IMR-90 (cell line): Measurements from ENCODE around the gene CES4A. TPM values are rescaled to one million over a fixed set of nuclear protein-coding genes. Genes with fewer than 3 reads are reported as not detected.

Experiments
- ATAC-seq: fragments of 200-7000 bp; cut with Tn5 transposase; 2 replicates; pipeline ENCODE4 v1.9.1; 2020; ENCODE audit warnings: low read depth, mild to moderate bottlenecking, moderate library complexity
- BruUV-seq: library from RNA; stranded (reverse); fragments of 400-500 nt; replicated peaks from 2 replicates; lab custom pipeline; 2021; lab: Mats Ljungman, UMichigan
- CTCF ChIA-PET: fragments of 300-600 bp; formaldehyde crosslinking; extraction: SDS; loops from one replicate; lab custom pipeline; 2021; ENCODE audit warnings: antibody characterized with exemption; lab: Yijun Ruan, JAX
- POLR2A ChIA-PET: fragments of 300-600 bp; sonication (Branson Sonifier 250); formaldehyde crosslinking; loops from one replicate; lab custom pipeline; 2022; ENCODE audit warnings: antibody characterized with exemption; ENCODE audit not compliant: unreplicated experiment; lab: Charles Lee
- DNase-seq: peaks from one replicate; pipeline ENCODE4 v3.0.0; 2013
- H2AFZ ChIP-seq: replicated peaks from 2 replicates; pipeline ENCODE3; 2013; ENCODE audit warnings: low read length, mild to moderate bottlenecking; ENCODE audit not compliant: poor library complexity
- H2AK5ac ChIP-seq: 2 replicates; pipeline ENCODE4 v1.6.1; 2013; ENCODE audit warnings: low read depth, low read length, inconsistent platforms
- H2AK9ac ChIP-seq: replicated peaks from 2 replicates; pipeline ENCODE3; 2013; ENCODE audit warnings: mild to moderate bottlenecking, low read depth, low read length, moderate library complexity; ENCODE audit not compliant: poor library complexity
- H2BK120ac ChIP-seq: 2 replicates; pipeline ENCODE4 v1.6.1; 2013; ENCODE audit warnings: low read depth, low read length, inconsistent platforms
- H2BK15ac ChIP-seq: 3 replicates; pipeline ENCODE4 v1.6.1; 2013; ENCODE audit warnings: low read depth, low read length, inconsistent platforms
- H2BK20ac ChIP-seq: 2 replicates; pipeline ENCODE4 v1.6.1; 2013; ENCODE audit warnings: low read depth, mild to moderate bottlenecking, inconsistent platforms, low read length, moderate library complexity
- H2BK5ac ChIP-seq: 2 replicates; pipeline ENCODE4 v1.6.1; 2013; ENCODE audit warnings: mild to moderate bottlenecking, low read depth, low read length, inconsistent platforms; ENCODE audit not compliant: poor library complexity, severe bottlenecking
- H3K14ac ChIP-seq: replicated peaks from 2 replicates; pipeline ENCODE4 v1.6.1; 2013; ENCODE audit warnings: low read depth, low read length, inconsistent platforms
- H3K18ac ChIP-seq: 2 replicates; pipeline ENCODE4 v1.6.1; 2013; ENCODE audit warnings: low read depth, low read length, control low read depth
- H3K23ac ChIP-seq: 2 replicates; pipeline ENCODE4 v1.6.1; 2013; ENCODE audit warnings: low read depth, low read length, inconsistent platforms
- H3K27ac ChIP-seq: 2 replicates; pipeline ENCODE4 v1.5.1; 2013; ENCODE audit warnings: mild to moderate bottlenecking, control low read depth, low read length; ENCODE audit not compliant: insufficient read depth
- H3K27me3 ChIP-seq: 2 replicates; pipeline ENCODE4 v1.6.1; 2013; ENCODE audit warnings: low read length; ENCODE audit not compliant: control insufficient read depth, insufficient read depth
- H3K36me3 ChIP-seq: 2 replicates; pipeline ENCODE4 v1.6.1; 2013; ENCODE audit warnings: low read length, mixed read lengths; ENCODE audit not compliant: control insufficient read depth, insufficient read depth
- H3K4ac ChIP-seq: 2 replicates; pipeline ENCODE4 v1.6.1; 2013; ENCODE audit warnings: low read depth, low read length, inconsistent platforms
- H3K4me1 ChIP-seq: 2 replicates; pipeline ENCODE4 v1.6.1; 2013; ENCODE audit warnings: low read length, mixed read lengths; ENCODE audit not compliant: control insufficient read depth, insufficient read depth
- H3K4me2 ChIP-seq: 2 replicates; pipeline ENCODE4 v1.6.1; 2013; ENCODE audit warnings: low read depth, mild to moderate bottlenecking, control low read depth, low read length, moderate library complexity
- H3K4me3 ChIP-seq: 2 replicates; pipeline ENCODE4 v1.5.1; 2013; ENCODE audit warnings: low read depth, mild to moderate bottlenecking, control low read depth, low read length, moderate library complexity; ENCODE audit not compliant: insufficient read depth
- H3K56ac ChIP-seq: 2 replicates; pipeline ENCODE4 v1.6.1; 2013; ENCODE audit warnings: low read length, inconsistent platforms; ENCODE audit not compliant: insufficient read depth; ENCODE audit errors: extremely low read depth
- H3K79me1 ChIP-seq, 2 experiments: 2 replicates each; pipeline ENCODE4 v1.6.1; 2013; ENCODE audit warnings: low read length in 2 of 2, inconsistent platforms in 1 of 2, low read depth in 1 of 2
- H3K9ac ChIP-seq: 2 replicates; pipeline ENCODE4 v1.6.1; 2013; ENCODE audit warnings: low read depth, low read length, control low read depth
- H3K9me1 ChIP-seq: 2 replicates; pipeline ENCODE4 v1.6.1; 2013; ENCODE audit warnings: low read length, inconsistent platforms; ENCODE audit not compliant: insufficient read depth
- H3K9me3 ChIP-seq: 2 replicates; pipeline ENCODE4 v1.6.1; 2013; ENCODE audit warnings: low read length; ENCODE audit not compliant: control insufficient read depth, insufficient read depth
- H4K20me1 ChIP-seq: 2 replicates; pipeline ENCODE4 v1.6.1; 2013; ENCODE audit warnings: low read length, inconsistent platforms; ENCODE audit not compliant: insufficient read depth
- H4K5ac ChIP-seq: 2 replicates; pipeline ENCODE4 v1.6.1; 2013; ENCODE audit warnings: mild to moderate bottlenecking, low read depth, low read length, control low read depth
- H4K8ac ChIP-seq, 2 experiments: 2 replicates each; pipeline ENCODE4 v1.6.1; 2013; ENCODE audit warnings: low read depth in 2 of 2, low read length in 2 of 2, control low read depth in 1 of 2, inconsistent platforms in 1 of 2
- H4K91ac ChIP-seq: 2 replicates; pipeline ENCODE4 v1.6.1; 2013; ENCODE audit warnings: low read depth, low read length, inconsistent platforms; ENCODE audit not compliant: insufficient read depth
- CHD1 ChIP-seq: IDR thresholded peaks from 2 replicates; pipeline ENCODE4 v1.6.1; 2012; ENCODE audit warnings: low read depth, low read length, improper control_type of control experiment
- ELK1 ChIP-seq: fragments of 150-350 bp; IDR thresholded peaks from 2 replicates; pipeline ENCODE4 v1.6.1; 2016; ENCODE audit warnings: low read depth, mild to moderate bottlenecking, low read length, moderate library complexity, borderline replicate concordance
- MAZ ChIP-seq: IDR thresholded peaks from 2 replicates; pipeline ENCODE4 v1.6.1; 2012; ENCODE audit warnings: low read depth, mild to moderate bottlenecking, low read length, improper control_type of control experiment, moderate library complexity, borderline replicate concordance
- NFE2L2 ChIP-seq: fragments of 150-350 bp; IDR thresholded peaks from 2 replicates; pipeline ENCODE4 v1.6.1; 2016; ENCODE audit warnings: low read depth, mild to moderate bottlenecking, low read length
- SMC3 ChIP-seq: fragments of 150-350 bp; IDR thresholded peaks from 2 replicates; pipeline ENCODE4 v1.6.1; 2016; ENCODE audit warnings: low read depth, mild to moderate bottlenecking, antibody characterized with exemption, low read length, moderate library complexity
- WGBS, 2 experiments: methylation state at CpG; one replicate each; pipeline versions ENCODE4 v1.1.5 to v1.1.7; 2013; ENCODE audit warnings: missing lambda C conversion rate in 2 of 2; ENCODE audit not compliant: insufficient read length in 1 of 2; ENCODE audit errors: extremely low coverage in 2 of 2; 5-methylcytosine and 5-hydroxymethylcytosine counted together
- dilution Hi-C: fragments of 300-500 bp; cut with HindIII; formaldehyde crosslinking; loops from one replicate; pipeline ENCODE4 v1.14.3; 2018; ENCODE audit warnings: low sequenced_read_pairs; ENCODE audit not compliant: unreplicated experiment
- in situ Hi-C: fragments of 300-500 bp; cut with MboI; formaldehyde crosslinking; loops from 3 replicates; pipeline ENCODE4 v1.14.3; 2019; ENCODE audit warnings: low sequenced_read_pairs, inconsistent platforms, mixed read lengths
- intact Hi-C: fragments of 100-400 bp; cut with micrococcal nuclease; formaldehyde crosslinking; loops from 2 replicates; pipeline ENCODE4 v1.10.0; 2022
- polyA plus RNA-seq, 3 experiments: library from polyadenylated mRNA; depleted of rRNA; stranded (reverse); fragments of >200 nt; gene quantifications; 2 replicates each; pipeline ENCODE4 v1.2.3, GENCODE V29; 2012; ENCODE audit warnings: low replicate concordance in 1 of 3
- total RNA-seq: library from RNA; depleted of rRNA; stranded (reverse); fragments of >200 nt; gene quantifications from 2 replicates; pipeline ENCODE4 v1.2.3, GENCODE V29; 2012

Gene CES4A
- total and polyA plus RNA-seq, 2 of the 4 experiments (the other 2 are of a cell fraction) = 0.72 to 4.7 TPM

- H3K56ac ChIP-seq = no peak overlapping the region
- dilution Hi-C loops = no loop called here
- H3K9me3 ChIP-seq = no peaks in the 10 kb centered on the region
- no peak overlapping the region for H2BK5ac ChIP-seq
- no peak for DNase-seq
- ChIA-PET CTCF (interaction anchor here (1.2 to 1.5 kb wide), 2 partner anchors 12 to 64 kb away, joined by 4 read pairs; no protein-coding TSS in a partner anchor), POLR2A (interaction anchor here (0.6 kb wide), 1 partner anchor 76 kb away, joined by 3 read pairs; no protein-coding TSS in a partner anchor)
- H2AK5ac ChIP-seq = no peak overlapping the region
- H3K14ac ChIP-seq = no peak overlapping the region
- intact Hi-C loops = no loop called here
- no peak overlapping the region for H3K23ac ChIP-seq
- no peaks in the 10 kb centered on the region for H3K36me3 ChIP-seq
- no peak overlapping the region for H2AK9ac ChIP-seq
- no peak overlapping the region for H2BK20ac ChIP-seq
- in situ Hi-C loops = no loop called here
- no peak overlapping the region for H4K8ac ChIP-seq
- no peaks in the 10 kb centered on the region for H4K20me1 ChIP-seq
- 60% methylated on average over 5 of the region's 7 CpGs; no CpG with 5 or more reads in 1 of the 2 experiments for WGBS, 2 experiments
- no peaks in the 10 kb centered on the region for H3K79me1 ChIP-seq
- H3K4me2 ChIP-seq = no peak overlapping the region
- no peak for ATAC-seq
- H4K5ac ChIP-seq = no peak overlapping the region
- no peaks in the 10 kb centered on the region for H3K4me1 ChIP-seq
- no peak overlapping the region for H3K4me3 ChIP-seq
- H2AFZ ChIP-seq = no peak overlapping the region
- no peak for TF ChIP-seq SMC3
- TF ChIP-seq MAZ = no peak
- TF ChIP-seq ELK1 = no peak
- TF ChIP-seq CHD1 = no peak
- no peak for TF ChIP-seq NFE2L2
- no peak overlapping the region for H3K18ac ChIP-seq
- H3K27ac ChIP-seq = no peak overlapping the region
- no peak overlapping the region for H3K4ac ChIP-seq
- no TSS peak for BruUV-seq
- peaks cover 16% of the 10 kb centered on the region for H3K27me3 ChIP-seq
- no peak overlapping the region for H4K91ac ChIP-seq
- no peak overlapping the region for H2BK120ac ChIP-seq
- H2BK15ac ChIP-seq = no peak overlapping the region
- no peak overlapping the region for H3K9ac ChIP-seq
- peaks cover 3% of the 10 kb centered on the region; the same call in 1 of the 2 replicates for H3K9me1 ChIP-seq
Observed at GRCh38 chr16:66958857-66959703, 29.3 kb upstream of the CES4A start.
